C4-2B (cell line): ENCODE measurements around the gene GPR139.

Experiments
- CTCF ChIP-seq: fragments of 450-650 bp; conservative IDR thresholded peaks from 2 replicates; pipeline ENCODE4 v1.5.1; 2017; ENCODE audit warnings: mild to moderate bottlenecking
- ZFX ChIP-seq: fragments of 450-650 bp; IDR thresholded peaks from 2 replicates; pipeline ENCODE4 v1.6.1; 2017

- no peak for TF ChIP-seq CTCF
- no peak for TF ChIP-seq ZFX
These were observed 31.0 kb upstream of the GPR139 start for GRCh38 chr16:20104563-20105183.
